ENCODE measurements around the gene MPP2. TPM values are rescaled to one million over a fixed set of nuclear protein-coding genes. Genes with fewer than 3 reads are reported as not detected.

Gene MPP2
- total RNA-seq, 1 donor from 2014 or later = 3.0 TPM

Other genes with a start within 250 kb of the MPP2 start
- gene MEOX1, start 245.6 kb downstream of the MPP2 start, total RNA-seq = 10.9 TPM
- 0.20 TPM for gene SOST, start 148.7 kb downstream of the MPP2 start, total RNA-seq
- 29.2 TPM for gene DUSP3, start 128.6 kb downstream of the MPP2 start, total RNA-seq
- gene CFAP97D1, start 127.1 kb downstream of the MPP2 start, total RNA-seq = not detected
- gene MPP3, start 74.4 kb downstream of the MPP2 start, total RNA-seq = 7.7 TPM
- gene CD300LG, start 60.4 kb downstream of the MPP2 start, total RNA-seq = 2.5 TPM
- gene PPY, start 34.9 kb upstream of the MPP2 start, total RNA-seq = not detected
- gene PYY, start 46.4 kb upstream of the MPP2 start, total RNA-seq = not detected
- gene NAGS, start 97.1 kb upstream of the MPP2 start, total RNA-seq = 0.49 TPM
- 25.9 TPM for gene TMEM101, start 107.4 kb upstream of the MPP2 start, total RNA-seq
- gene LSM12, start 159.1 kb upstream of the MPP2 start, total RNA-seq = 12.2 TPM
- 9.4 TPM for gene G6PC3, start 163.2 kb upstream of the MPP2 start, total RNA-seq
- gene HDAC5, start 216.1 kb upstream of the MPP2 start, total RNA-seq = 55.1 TPM
- gene HROB, start 234.4 kb upstream of the MPP2 start, total RNA-seq = 2.1 TPM